Measurements from ENCODE around the gene C11orf68. TPM values are rescaled to one million over a fixed set of nuclear protein-coding genes. Genes with fewer than 3 reads are reported as not detected.

C11orf68 gene
- total and polyA plus RNA-seq, 5 donors from 2014 or later: 21.6 to 90.7 (median 83.3) TPM

GRCh38 chr11:65879617-65880016 is 39.2 kb downstream of the C11orf68 start, which contains the start of gene CTSW:
Gene CTSW (plus strand): TSS chr11:65879837. CDS start chr11:65879855, 18 bp downstream.
- peak; percentile 61 to 62 for ATAC-seq (ENCODE audit: low read depth in 2 of 2)
- Histone ChIP-seq H3K4me3 (ENCODE audit: low read depth, low read length) (no peak within 1 kb of the TSS), H3K36me3 (ENCODE audit: control insufficient read depth, insufficient read depth, low read length) (peaks cover 14% of the 10 kb centered on the region), H3K27ac (ENCODE audit: insufficient read depth, low read length, poor library complexity, severe bottlenecking) (peak within 1 kb of the TSS; percentile 33), H3K4me1 (ENCODE audit: control insufficient read depth, insufficient read depth, low read length, poor library complexity, severe bottlenecking) (peaks cover 27% of the 10 kb centered on the region), H3K27me3 (ENCODE audit: control insufficient read depth, insufficient read depth, low read length) (no peaks in the 10 kb centered on the region), H3K9me3 (ENCODE audit: control insufficient read depth in 2 of 2, low read length in 2 of 2) (no peaks in the 10 kb centered on the region)
- Mint-ChIP-seq H3K9me3 (no peaks in the 10 kb centered on the region), H3K36me3 (peaks cover 6% of the 10 kb centered on the region), H3K27me3 (no peaks in the 10 kb centered on the region), H3K4me1 (peaks cover 0 to 45% (median 17%) of the 10 kb centered on the region in 4 donors), H3K27ac (peak within 1 kb of the TSS in 2 of 3 donors; percentile 66 to 69), H3K4me3 (peak within 1 kb of the TSS in 3 of 4 donors; percentile 41 to 75 (median 75))
- DNase-seq: peak in 1 of 3 donors; percentile 61

- Histone ChIP-seq H3K4me1 (ENCODE audit: control insufficient read depth, insufficient read depth, low read length, poor library complexity, severe bottlenecking) (peaks cover 16% of the 10 kb centered on the region), H3K27me3 (ENCODE audit: control insufficient read depth, insufficient read depth, low read length) (no peaks in the 10 kb centered on the region), H3K36me3 (ENCODE audit: control insufficient read depth, insufficient read depth, low read length) (no peaks in the 10 kb centered on the region), H3K9me3 (ENCODE audit: control insufficient read depth in 2 of 2, low read length in 2 of 2) (no peaks in the 10 kb centered on the region), H3K4me3 (ENCODE audit: low read depth, low read length) (peak overlapping the region; percentile 61), H3K27ac (ENCODE audit: insufficient read depth, low read length, poor library complexity, severe bottlenecking) (peak overlapping the region; percentile 88)
- H3K4me3 Mint-ChIP-seq: peak overlapping the region; percentile 73 to 99 (median 88)
- H3K27me3 Mint-ChIP-seq: peaks cover 11% of the 10 kb centered on the region
- peak; percentile 93 to 96 (median 93) for DNase-seq
- peak; percentile 88 to 92 for ATAC-seq (ENCODE audit: low read depth in 2 of 2)
- H3K27ac Mint-ChIP-seq: peak overlapping the region; percentile 63 to 95 (median 79)
- H3K36me3 Mint-ChIP-seq: no peaks in the 10 kb centered on the region
- H3K4me1 Mint-ChIP-seq: peaks cover 0 to 32% (median 10%) of the 10 kb centered on the region in 4 donors
- H3K9me3 Mint-ChIP-seq: no peaks in the 10 kb centered on the region
Observed at GRCh38 chr11:65873318-65874156, 45.3 kb downstream of the C11orf68 start.

GRCh38 chr11:65872586-65873317 is 46.1 kb downstream of the C11orf68 start, which contains the start of gene EFEMP2:
Gene EFEMP2 (minus strand): TSS chr11:65872800. CDS start chr11:65872354, 446 bp downstream.
- peaks cover 0 to 27% (median 10%) of the 10 kb centered on the region in 4 donors for H3K4me1 Mint-ChIP-seq
- ATAC-seq (ENCODE audit: low read depth in 2 of 2): no peak

GRCh38 chr11:65871811-65872548 is 46.9 kb downstream of the C11orf68 start:
- H3K4me1 ChIP-seq (ENCODE audit: control insufficient read depth, insufficient read depth, low read length, poor library complexity, severe bottlenecking): peaks cover 16% of the 10 kb centered on the region
- Mint-ChIP-seq H3K27me3 (peaks cover 11% of the 10 kb centered on the region), H3K9me3 (no peaks in the 10 kb centered on the region), H3K4me1 (peaks cover 0 to 27% (median 10%) of the 10 kb centered on the region in 4 donors), H3K4me3 (peak overlapping the region in 3 of 4 donors; percentile 44 to 81 (median 52)), H3K36me3 (no peaks in the 10 kb centered on the region), H3K27ac (peak overlapping the region in 2 of 3 donors; percentile 26 to 32)
- H3K36me3 ChIP-seq (ENCODE audit: control insufficient read depth, insufficient read depth, low read length): peaks cover 2% of the 10 kb centered on the region
- no peaks in the 10 kb centered on the region for H3K9me3 ChIP-seq (ENCODE audit: control insufficient read depth in 2 of 2, low read length in 2 of 2)
- H3K27ac ChIP-seq (ENCODE audit: insufficient read depth, low read length, poor library complexity, severe bottlenecking): no peak overlapping the region
- H3K4me3 ChIP-seq (ENCODE audit: low read depth, low read length): no peak overlapping the region
- DNase-seq: no peak
- no peak for ATAC-seq (ENCODE audit: low read depth in 2 of 2)
- H3K27me3 ChIP-seq (ENCODE audit: control insufficient read depth, insufficient read depth, low read length): no peaks in the 10 kb centered on the region

More at GRCh38 chr11:65872586-65873317, 46.1 kb downstream of the C11orf68 start, which contains the start of gene EFEMP2:
- no peak for DNase-seq
- H3K9me3 Mint-ChIP-seq: no peaks in the 10 kb centered on the region
- Histone ChIP-seq H3K27me3 (ENCODE audit: control insufficient read depth, insufficient read depth, low read length) (no peaks in the 10 kb centered on the region), H3K4me3 (ENCODE audit: low read depth, low read length) (peak within 1 kb of the TSS; percentile 61), H3K27ac (ENCODE audit: insufficient read depth, low read length, poor library complexity, severe bottlenecking) (peak within 1 kb of the TSS; percentile 88), H3K9me3 (ENCODE audit: control insufficient read depth in 2 of 2, low read length in 2 of 2) (no peaks in the 10 kb centered on the region), H3K36me3 (ENCODE audit: control insufficient read depth, insufficient read depth, low read length) (peaks cover 1% of the 10 kb centered on the region), H3K4me1 (ENCODE audit: control insufficient read depth, insufficient read depth, low read length, poor library complexity, severe bottlenecking) (peaks cover 16% of the 10 kb centered on the region)
- H3K36me3 Mint-ChIP-seq: no peaks in the 10 kb centered on the region
- H3K27ac Mint-ChIP-seq: peak within 1 kb of the TSS; percentile 73 to 95 (median 79)
- peaks cover 11% of the 10 kb centered on the region for H3K27me3 Mint-ChIP-seq
- peak within 1 kb of the TSS; percentile 73 to 99 (median 88) for H3K4me3 Mint-ChIP-seq

- no peaks in the 10 kb centered on the region for H3K9me3 Mint-ChIP-seq
- H3K36me3 Mint-ChIP-seq: no peaks in the 10 kb centered on the region
- Histone ChIP-seq H3K36me3 (ENCODE audit: control insufficient read depth, insufficient read depth, low read length) (peaks cover 4% of the 10 kb centered on the region), H3K27me3 (ENCODE audit: control insufficient read depth, insufficient read depth, low read length) (no peaks in the 10 kb centered on the region), H3K27ac (ENCODE audit: insufficient read depth, low read length, poor library complexity, severe bottlenecking) (no peak overlapping the region), H3K4me3 (ENCODE audit: low read depth, low read length) (no peak overlapping the region), H3K4me1 (ENCODE audit: control insufficient read depth, insufficient read depth, low read length, poor library complexity, severe bottlenecking) (peaks cover 16% of the 10 kb centered on the region), H3K9me3 (ENCODE audit: control insufficient read depth in 2 of 2, low read length in 2 of 2) (no peaks in the 10 kb centered on the region)
- DNase-seq (no peak), ATAC-seq (ENCODE audit: low read depth in 2 of 2) (no peak)
- H3K27me3 Mint-ChIP-seq: peaks cover 11% of the 10 kb centered on the region
- H3K4me1 Mint-ChIP-seq: peaks cover 0 to 24% (median 10%) of the 10 kb centered on the region in 4 donors
- H3K4me3 Mint-ChIP-seq: peak overlapping the region in 2 of 4 donors; percentile 66 to 75
- H3K27ac Mint-ChIP-seq: peak overlapping the region in 1 of 3 donors; percentile 20
Observed at GRCh38 chr11:65870706-65871681, 47.9 kb downstream of the C11orf68 start.

GRCh38 chr11:65870307-65870658 is 48.6 kb downstream of the C11orf68 start:
- Histone ChIP-seq H3K4me1 (ENCODE audit: control insufficient read depth, insufficient read depth, low read length, poor library complexity, severe bottlenecking) (peaks cover 16% of the 10 kb centered on the region), H3K36me3 (ENCODE audit: control insufficient read depth, insufficient read depth, low read length) (peaks cover 9% of the 10 kb centered on the region), H3K27ac (ENCODE audit: insufficient read depth, low read length, poor library complexity, severe bottlenecking) (no peak overlapping the region), H3K4me3 (ENCODE audit: low read depth, low read length) (no peak overlapping the region), H3K27me3 (ENCODE audit: control insufficient read depth, insufficient read depth, low read length) (no peaks in the 10 kb centered on the region), H3K9me3 (ENCODE audit: control insufficient read depth in 2 of 2, low read length in 2 of 2) (no peaks in the 10 kb centered on the region)
- Mint-ChIP-seq H3K27me3 (peaks cover 11% of the 10 kb centered on the region), H3K4me1 (peaks cover 0 to 24% (median 10%) of the 10 kb centered on the region in 4 donors), H3K36me3 (no peaks in the 10 kb centered on the region), H3K4me3 (peak overlapping the region in 1 of 4 donors; percentile 75), H3K27ac (peak overlapping the region in 1 of 3 donors; percentile 90), H3K9me3 (no peaks in the 10 kb centered on the region)
- ATAC-seq (ENCODE audit: low read depth in 2 of 2): no peak
- no peak for DNase-seq

Measured in CD4-positive, CD25-positive, alpha-beta regulatory T cell (primary cell).